Adipose tissue (tissue), 3 donors: ENCODE data around the gene RNU1-2. TPM values are rescaled to one million over a fixed set of nuclear protein-coding genes. Genes with fewer than 3 reads are reported as not detected.
"Not testable (repeated sequence)": the region's sequence is repeated elsewhere in the genome, so short reads cannot be mapped to it uniquely, and the experiment has no call there.

Source experiments
- H3K27ac ChIP-seq: one replicate; pipeline ENCODE4 v1.5.1; 2013; ENCODE audit warnings: low read depth, low read length
- WGBS, 3 donors: extraction: QIAGEN DNeasy Blood & Tissue Kit; methylation state at CpG; one replicate each; pipeline ENCODE4 v1.1.7; 2013; 5-methylcytosine and 5-hydroxymethylcytosine counted together
- polyA plus RNA-seq, 3 donors: library from polyadenylated mRNA; stranded (reverse); fragments of 200-250 nt; gene quantifications; one replicate each; pipeline ENCODE4 v1.2.3, GENCODE V29; 2013
- donor health status: healthy with polysubstance abuse.
- donor health status: Bipolar disorder and iron deficiency.
- donor health status: healthy.

RNU1-2 gene
- polyA plus RNA-seq, result not detected

GRCh38 chr1:16895598-16896315 is at the start of gene RNU1-2:
RNU1-2 (plus strand) TSS chr1:16895980.
- not testable (repeated sequence) for H3K27ac ChIP-seq
- WGBS, 3 donors, result 0 to 1% (median 1%) methylated on average over 19 to 29 of the region's 39 CpGs

- 81 to 89% (median 87%) methylated on average over 2 of the region's 2 CpGs for WGBS, 3 donors
- H3K27ac ChIP-seq, result not testable (repeated sequence)
Observed at GRCh38 chr1:16856201-16856600, 39.6 kb upstream of the RNU1-2 start.

- H3K27ac ChIP-seq, result not testable (repeated sequence)
- 47 to 48% (median 47%) methylated on average over 21 to 27 of the region's 46 CpGs for WGBS, 3 donors
Observed at GRCh38 chr1:16859167-16860041, 36.4 kb upstream of the RNU1-2 start.

- H3K27ac ChIP-seq, result not testable (repeated sequence)
- 69 to 72% (median 69%) methylated on average over 6 to 7 of the region's 9 CpGs for WGBS, 3 donors
Observed at GRCh38 chr1:16860048-16860447, 35.7 kb upstream of the RNU1-2 start.

- 52 to 77% (median 62%) methylated on average over 6 to 12 of the region's 16 CpGs for WGBS, 3 donors
- not testable (repeated sequence) for H3K27ac ChIP-seq
Observed at GRCh38 chr1:16861832-16862245, 33.9 kb upstream of the RNU1-2 start.

- not testable (repeated sequence) for H3K27ac ChIP-seq
- WGBS, 3 donors, result 94 to 97% (median 96%) methylated on average over 23 to 25 of the region's 25 CpGs
Observed at GRCh38 chr1:16862415-16862814, 33.4 kb upstream of the RNU1-2 start.

- 84 to 86% (median 85%) methylated on average over 5 of the region's 11 CpGs for WGBS, 3 donors
- H3K27ac ChIP-seq, result not testable (repeated sequence)
Observed at GRCh38 chr1:16863024-16863423, 32.8 kb upstream of the RNU1-2 start.

- 15 to 33% (median 29%) methylated on average over 4 of the region's 6 CpGs for WGBS, 3 donors
- H3K27ac ChIP-seq, result not testable (repeated sequence)
Observed at GRCh38 chr1:16866926-16867707, 28.7 kb upstream of the RNU1-2 start.

GRCh38 chr1:16868787-16869186 is 27.0 kb upstream of the RNU1-2 start:
- H3K27ac ChIP-seq, result not testable (repeated sequence)
- WGBS, 3 donors, result 81 to 89% (median 85%) methylated on average over 5 of the region's 6 CpGs

- not testable (repeated sequence) for H3K27ac ChIP-seq
- WGBS, 3 donors, result 77 to 93% (median 85%) methylated on average over 6 of the region's 7 CpGs
Observed at GRCh38 chr1:16869996-16870395, 25.8 kb upstream of the RNU1-2 start.

GRCh38 chr1:16871171-16871570 is 24.6 kb upstream of the RNU1-2 start:
- not testable (repeated sequence) for H3K27ac ChIP-seq
- WGBS, 3 donors, result 76 to 91% (median 87%) methylated on average over 21 to 23 of the region's 23 CpGs

GRCh38 chr1:16872152-16873075 is 23.4 kb upstream of the RNU1-2 start:
- 31 to 44% (median 35%) methylated on average over 51 to 59 of the region's 66 CpGs for WGBS, 3 donors
- H3K27ac ChIP-seq, result not testable (repeated sequence)

- WGBS, 3 donors, result 13 to 19% (median 15%) methylated on average over 35 to 40 of the region's 52 CpGs
- H3K27ac ChIP-seq, result not testable (repeated sequence)
Observed at GRCh38 chr1:16873076-16873879, 22.5 kb upstream of the RNU1-2 start.

- not testable (repeated sequence) for H3K27ac ChIP-seq
- WGBS, 3 donors, result 26 to 55% (median 47%) methylated on average over 22 to 31 of the region's 35 CpGs
Observed at GRCh38 chr1:16874968-16875765, 20.6 kb upstream of the RNU1-2 start.

- 67 to 96% (median 94%) methylated on average over 1 of the region's 1 CpG for WGBS, 3 donors
- H3K27ac ChIP-seq, result not testable (repeated sequence)
Observed at GRCh38 chr1:16881742-16882141, 14.0 kb upstream of the RNU1-2 start.

GRCh38 chr1:16882986-16883385 is 12.8 kb upstream of the RNU1-2 start:
- 50 to 72% (median 57%) methylated on average over 4 of the region's 4 CpGs for WGBS, 3 donors
- no peak overlapping the region for H3K27ac ChIP-seq
